Testis (tissue), 3 donors: ENCODE measurements around the gene TNRC18. TPM values are rescaled to one million over a fixed set of nuclear protein-coding genes. Genes with fewer than 3 reads are reported as not detected.

Source experiments
- DNase-seq: peaks from one replicate; pipeline ENCODE4 v3.0.0-alpha.2; 2019
- H3K27ac ChIP-seq, 2 donors: fragments of 200-600 bp; sonication (generic); one replicate each; pipeline ENCODE4 v1.5.1; 2019
- H3K27me3 ChIP-seq: fragments of 200-600 bp; sonication (generic); one replicate; pipeline ENCODE4 v1.5.1; 2019
- H3K36me3 ChIP-seq: fragments of 200-600 bp; sonication (generic); one replicate; pipeline ENCODE4 v1.5.1; 2017; ENCODE audit warnings: low read depth; ENCODE audit errors: missing control alignments
- H3K4me1 ChIP-seq: fragments of 200-600 bp; sonication (generic); one replicate; pipeline ENCODE4 v1.5.1; 2019
- H3K4me3 ChIP-seq, 2 donors: fragments of 200-600 bp; sonication (generic); one replicate each; pipeline ENCODE4 v1.5.1; 2017 to 2019
- H3K9me3 ChIP-seq: fragments of 200-600 bp; sonication (generic); one replicate; pipeline ENCODE4 v1.5.1; 2017
- POLR2A ChIP-seq: fragments of 450-650 bp; IDR thresholded peaks from one replicate; pipeline ENCODE4 v1.6.1; 2017; ENCODE audit warnings: antibody characterized with exemption, mild to moderate bottlenecking, moderate library complexity
- WGBS, 2 donors: methylation state at CpG; one replicate each; pipeline ENCODE4 v1.1.5; 2018; 5-methylcytosine and 5-hydroxymethylcytosine counted together
- intact Hi-C: fragments of 100-400 bp; cut with DNase I; formaldehyde crosslinking; loops from one replicate; pipeline ENCODE4 v1.15.1; 2023; ENCODE audit warnings: low total_unique reads
- polyA plus RNA-seq: library from polyadenylated mRNA; stranded (reverse); fragments of 350-450 nt; fragmentation: Illumina TruSeq; extraction: RNeasy Lipid Tissue Mini Kit (QIAGEN cat#74804); gene quantifications from one replicate; pipeline ENCODE4 v1.2.3, GENCODE V29; 2014; ENCODE audit warnings: low read depth, low replicate concordance; ENCODE audit not compliant: insufficient read depth
- total RNA-seq, 2 donors: library from RNA; depleted of rRNA; stranded (reverse); fragments of >200 nt; gene quantifications; one replicate each; pipeline ENCODE4 v1.2.3, GENCODE V29; 2016
- TF ChIP-seq, protein P1 (sequence below), 3 experiments: fragments of 450-650 bp in 2 of 3; fragments of 200-600 bp in 1 of 3; sonication (generic) in 1 of 3; IDR thresholded peaks; one replicate each; pipeline ENCODE4 v1.5.1; 2016 to 2019; ENCODE audit warnings: antibody characterized with exemption in 3 of 3, mild to moderate bottlenecking in 2 of 3, moderate library complexity in 1 of 3

Gene TNRC18
- total and polyA plus RNA-seq, 3 donors from 2014 or later: 56.2 to 128 (median 117) TPM

GRCh38 chr7:5403442-5403841 is 20.2 kb downstream of the TNRC18 start:
- WGBS, 2 donors: 89 to 93% methylated on average over 6 of the region's 6 CpGs
- intact Hi-C loops: no loop called here

GRCh38 chr7:5397736-5398135 is 25.9 kb downstream of the TNRC18 start:
- DNase-seq: no peak
- Histone ChIP-seq H3K4me3 (no peak overlapping the region), H3K27ac (peak overlapping the region in 1 of 2 donors; percentile 41), H3K9me3 (no peaks in the 10 kb centered on the region), H3K36me3 (no peaks in the 10 kb centered on the region), H3K4me1 (no peaks in the 10 kb centered on the region), H3K27me3 (no peaks in the 10 kb centered on the region)
- no peak for TF ChIP-seq POLR2A
- TF ChIP-seq, protein P1, sequence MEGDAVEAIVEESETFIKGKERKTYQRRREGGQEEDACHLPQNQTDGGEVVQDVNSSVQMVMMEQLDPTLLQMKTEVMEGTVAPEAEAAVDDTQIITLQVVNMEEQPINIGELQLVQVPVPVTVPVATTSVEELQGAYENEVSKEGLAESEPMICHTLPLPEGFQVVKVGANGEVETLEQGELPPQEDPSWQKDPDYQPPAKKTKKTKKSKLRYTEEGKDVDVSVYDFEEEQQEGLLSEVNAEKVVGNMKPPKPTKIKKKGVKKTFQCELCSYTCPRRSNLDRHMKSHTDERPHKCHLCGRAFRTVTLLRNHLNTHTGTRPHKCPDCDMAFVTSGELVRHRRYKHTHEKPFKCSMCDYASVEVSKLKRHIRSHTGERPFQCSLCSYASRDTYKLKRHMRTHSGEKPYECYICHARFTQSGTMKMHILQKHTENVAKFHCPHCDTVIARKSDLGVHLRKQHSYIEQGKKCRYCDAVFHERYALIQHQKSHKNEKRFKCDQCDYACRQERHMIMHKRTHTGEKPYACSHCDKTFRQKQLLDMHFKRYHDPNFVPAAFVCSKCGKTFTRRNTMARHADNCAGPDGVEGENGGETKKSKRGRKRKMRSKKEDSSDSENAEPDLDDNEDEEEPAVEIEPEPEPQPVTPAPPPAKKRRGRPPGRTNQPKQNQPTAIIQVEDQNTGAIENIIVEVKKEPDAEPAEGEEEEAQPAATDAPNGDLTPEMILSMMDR (IDR thresholded peaks at IDR 0.05): no peak
- intact Hi-C loops: no loop called here
- 75 to 79% methylated on average over 7 of the region's 7 CpGs for WGBS, 2 donors

More at GRCh38 chr7:5403442-5403841, 20.2 kb downstream of the TNRC18 start:
- Histone ChIP-seq H3K36me3 (no peaks in the 10 kb centered on the region), H3K4me1 (peaks cover 19% of the 10 kb centered on the region), H3K9me3 (no peaks in the 10 kb centered on the region), H3K4me3 (no peak overlapping the region), H3K27ac (no peak overlapping the region), H3K27me3 (no peaks in the 10 kb centered on the region)
- TF ChIP-seq POLR2A: no peak
- TF ChIP-seq, protein P1 (IDR thresholded peaks at IDR 0.05): no peak
- DNase-seq: no peak

DNA sequence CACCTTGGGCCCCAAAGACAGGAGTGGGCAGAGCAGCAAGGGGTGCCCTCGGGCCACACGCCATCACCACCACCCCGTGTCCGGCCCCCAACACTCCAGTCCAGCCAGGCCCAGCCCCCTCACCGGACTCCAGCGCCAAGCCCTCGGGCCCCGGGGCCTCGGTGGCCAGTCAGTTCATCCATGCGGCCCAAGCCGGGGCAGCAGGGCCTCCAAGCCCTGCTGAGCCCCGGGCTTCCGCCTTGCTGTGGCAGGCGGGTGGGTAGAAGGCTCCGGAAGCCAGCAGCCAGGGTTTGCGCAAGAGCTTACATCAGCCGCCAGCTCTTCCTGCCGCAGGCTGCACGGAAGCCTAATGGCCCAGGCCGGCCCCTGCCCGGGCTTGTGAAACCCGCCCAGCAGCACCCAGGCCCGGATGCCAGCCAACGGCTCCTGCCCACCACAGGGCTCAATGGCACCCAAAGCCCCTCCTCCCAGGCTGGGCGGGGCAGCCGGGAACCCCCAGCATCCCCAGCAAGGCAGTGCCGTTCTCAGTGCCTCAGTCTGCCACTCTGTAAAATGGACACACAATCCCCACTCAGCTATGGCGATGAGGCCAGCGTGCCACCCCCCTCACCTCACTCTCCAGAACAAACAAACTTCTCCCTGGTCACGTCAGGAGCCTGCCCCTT is 26.5 kb downstream of the TNRC18 start:
- 63 to 79% methylated on average over 6 to 30 of the region's 30 CpGs for whole genome bisulfite sequencing, 2 donors
- TF ChIP-seq, protein P1 (IDR thresholded peaks at IDR 0.05): no peak
- no peak for TF ChIP-seq POLR2A
- no peak overlapping the region for H3K4me3 ChIP-seq

DNA sequence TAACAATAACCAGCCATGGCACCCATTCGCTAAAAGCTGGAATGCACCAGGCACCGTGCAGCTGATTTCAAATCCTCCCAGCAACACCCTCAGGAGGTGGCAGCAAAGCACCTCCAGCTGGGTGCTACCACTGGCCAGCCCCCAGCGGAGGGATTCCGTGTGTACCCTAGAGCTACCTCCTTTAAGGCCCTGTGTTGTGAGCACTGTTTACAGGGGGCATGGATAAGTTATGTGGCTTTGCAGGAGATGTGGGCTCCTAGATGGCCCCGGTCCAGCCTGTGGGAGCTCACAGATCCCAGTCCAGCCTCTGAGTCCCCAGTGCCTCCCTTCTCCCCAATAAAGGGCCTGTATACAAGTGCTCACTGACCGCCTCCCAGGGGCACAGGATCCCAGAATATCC is 27.1 kb downstream of the TNRC18 start:
- DNase-seq: no peak
- no peaks in the 10 kb centered on the region for H3K9me3 ChIP-seq
- no peaks in the 10 kb centered on the region for H3K4me1 ChIP-seq
- TF ChIP-seq, protein P1 (IDR thresholded peaks at IDR 0.05): no peak
- TF ChIP-seq POLR2A: no peak
- H3K27ac ChIP-seq: peak overlapping the region in 1 of 2 donors; percentile 41
- H3K27me3 ChIP-seq: no peaks in the 10 kb centered on the region
- no peaks in the 10 kb centered on the region for H3K36me3 ChIP-seq
- 65 to 76% methylated on average over 6 of the region's 6 CpGs for WGBS, 2 donors
- H3K4me3 ChIP-seq: no peak overlapping the region
- intact Hi-C loops: no loop called here

More for the DNA sequence above, 26.5 kb downstream of the TNRC18 start:
- no peaks in the 10 kb centered on the region for H3K9me3 ChIP-seq
- peak overlapping the region in 1 of 2 donors; percentile 41 for H3K27ac ChIP-seq
- peak; percentile 62 for DNase-seq
- no peaks in the 10 kb centered on the region for H3K4me1 ChIP-seq
- H3K36me3 ChIP-seq: no peaks in the 10 kb centered on the region
- intact Hi-C loops: no loop called here
- no peaks in the 10 kb centered on the region for H3K27me3 ChIP-seq

DNA sequence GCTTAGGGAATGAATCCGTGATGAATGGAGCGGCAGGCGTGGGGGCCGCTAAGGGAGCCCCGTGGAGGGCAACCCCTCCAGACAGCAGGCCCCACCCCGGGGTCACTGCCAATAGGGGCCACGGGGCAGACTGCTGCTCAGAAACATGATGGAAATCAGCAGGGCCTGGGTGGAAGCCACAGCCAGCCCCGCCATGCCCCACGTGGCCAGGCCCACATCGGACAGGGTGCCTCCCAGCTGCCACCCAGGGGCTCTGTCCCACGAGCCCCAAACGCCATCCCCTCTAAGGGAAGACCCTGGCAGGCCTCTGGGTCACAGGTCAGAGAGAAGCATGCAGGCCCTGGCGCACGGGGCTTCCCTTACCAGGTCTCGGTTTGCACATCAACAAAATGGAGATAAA is 28.4 kb downstream of the TNRC18 start:
- no peak overlapping the region for H3K27ac ChIP-seq

More for the DNA sequence above, 28.4 kb downstream of the TNRC18 start:
- Histone ChIP-seq H3K4me3 (no peak overlapping the region), H3K9me3 (no peaks in the 10 kb centered on the region), H3K36me3 (no peaks in the 10 kb centered on the region), H3K27me3 (no peaks in the 10 kb centered on the region), H3K4me1 (no peaks in the 10 kb centered on the region)
- no peak for DNase-seq
- WGBS, 2 donors: 63 to 67% methylated on average over 1 to 14 of the region's 15 CpGs
- intact Hi-C loops: no loop called here
- no peak for TF ChIP-seq POLR2A
- TF ChIP-seq, protein P1 (IDR thresholded peaks at IDR 0.05): no peak
